A549 (cell line): ENCODE results near the gene FAM131C. TPM values are rescaled to one million over a fixed set of nuclear protein-coding genes. Genes with fewer than 3 reads are reported as not detected.
A peak's percentile ranks its signal among the peaks of the same experiment; 100 is the strongest.

Experiments
- ATAC-seq, 2 experiments: fragments of 200-7000 bp in 1 of 2; fragments of >200 bp in 1 of 2; cut with Nextera tagmentation in 1 of 2; cut with Tn5 transposase in 1 of 2; 3 replicates each; pipeline versions ENCODE4 v1.8.0 to v1.9.1; 2018 to 2020; ENCODE audit warnings: mild to moderate bottlenecking in 1 of 2, moderate library complexity in 1 of 2
- CTCF ChIA-PET: fragments of 300-600 bp; sonication (Branson Sonifier 250); formaldehyde crosslinking; extraction: SDS; loops from one replicate; lab custom pipeline; 2021; ENCODE audit warnings: antibody characterized with exemption, inconsistent platforms; lab: Yijun Ruan, JAX
- POLR2A ChIA-PET: fragments of 350-600 bp; formaldehyde crosslinking; extraction: SDS; loops from one replicate; lab custom pipeline; 2021; ENCODE audit warnings: antibody characterized with exemption, inconsistent platforms; lab: Yijun Ruan, JAX
- DNase-seq, 2 experiments: peaks; one replicate each; pipeline versions ENCODE4 v3.0.0 to v3.0.0-alpha.2; 2011 to 2016; ENCODE audit warnings: low read depth in 1 of 2, low spot score in 1 of 2
- FAIRE-seq: peaks from 2 replicates; lab custom pipeline; 2011; peaks lifted over from hg19 to GRCh38; lab: Jason Lieb, UNC
- H3K27ac ChIP-seq, 2 experiments: fragments of >200 bp; sonication (Bioruptor Twin); formaldehyde crosslinking; 3 replicates each; pipeline ENCODE4 v1.5.1; 2016 to 2017
- H3K4me1 ChIP-seq: fragments of >200 bp; sonication (Bioruptor Twin); formaldehyde crosslinking; 3 replicates; pipeline ENCODE4 v1.6.1; 2016
- H3K4me2 ChIP-seq: fragments of >200 bp; sonication (Bioruptor Twin); formaldehyde crosslinking; 3 replicates; pipeline ENCODE4 v1.6.1; 2016
- H3K4me3 ChIP-seq: fragments of >200 bp; sonication (Bioruptor Twin); formaldehyde crosslinking; 3 replicates; pipeline ENCODE4 v1.5.1; 2016
- H3K9me3 ChIP-seq: fragments of >200 bp; sonication (Bioruptor Twin); formaldehyde crosslinking; 3 replicates; pipeline ENCODE4 v1.6.1; 2016
- CHD2 ChIP-seq: fragments of 150-350 bp; IDR thresholded peaks from 2 replicates; pipeline ENCODE4 v1.6.1; 2014; ENCODE audit warnings: low read length; ENCODE audit not compliant: partially characterized antibody
- ESRRA ChIP-seq: fragments of 150-350 bp; IDR thresholded peaks from 2 replicates; pipeline ENCODE4 v1.6.1; 2014; ENCODE audit warnings: mild to moderate bottlenecking, low read length, borderline replicate concordance
- FOXS1 ChIP-seq: fragments of 250-450 bp; sonication (Bioruptor Pico); IDR thresholded peaks from 2 replicates; pipeline ENCODE4 v1.5.0; 2020; ENCODE audit warnings: mild to moderate bottlenecking, moderate library complexity
- GATA3 ChIP-seq: IDR thresholded peaks from 2 replicates; pipeline ENCODE4 v1.6.1; 2012; ENCODE audit warnings: borderline replicate concordance
- HDAC2 ChIP-seq: fragments of 200-600 bp; sonication (generic); IDR thresholded peaks from 2 replicates; pipeline ENCODE4 v1.6.1; 2016
- HOXA7 ChIP-seq: fragments of 250-450 bp; sonication (Bioruptor Pico); IDR thresholded peaks from 2 replicates; pipeline ENCODE4 v1.5.0; 2020; ENCODE audit warnings: mild to moderate bottlenecking, moderate library complexity
- HOXB13 ChIP-seq: fragments of 250-450 bp; sonication (Bioruptor Pico); IDR thresholded peaks from 2 replicates; pipeline ENCODE4 v1.5.0; 2020; ENCODE audit warnings: low read depth, mild to moderate bottlenecking, moderate library complexity
- HOXB5 ChIP-seq: fragments of 250-450 bp; sonication (Bioruptor Pico); IDR thresholded peaks from 2 replicates; pipeline ENCODE4 v1.5.0; 2020; ENCODE audit warnings: mild to moderate bottlenecking, moderate library complexity
- JUN ChIP-seq, 2 experiments: fragments of >200 bp; sonication (Bioruptor Twin); formaldehyde crosslinking; IDR thresholded peaks; 2 replicates in 1 of 2; 3 replicates in 1 of 2; pipeline ENCODE4 v1.6.1; 2016 to 2017
- KDM1A ChIP-seq: fragments of 200-600 bp; sonication (generic); IDR thresholded peaks from 2 replicates; pipeline ENCODE4 v1.6.1; 2016; ENCODE audit warnings: low read depth, mild to moderate bottlenecking
- KDM5A ChIP-seq: fragments of 200-600 bp; sonication (generic); IDR thresholded peaks from 2 replicates; pipeline ENCODE4 v1.6.1; 2016; ENCODE audit warnings: antibody characterized with exemption, mild to moderate bottlenecking
- MYC ChIP-seq: IDR thresholded peaks from 2 replicates; pipeline ENCODE4 v1.6.1; 2012; ENCODE audit warnings: mild to moderate bottlenecking, inconsistent platforms, low read length, improper control_type of control experiment, borderline replicate concordance
- NFE2L2 ChIP-seq: fragments of 150-350 bp; conservative IDR thresholded peaks from 2 replicates; pipeline ENCODE4 v1.6.1; 2014; ENCODE audit warnings: low read length
- RAD21 ChIP-seq, 2 experiments: fragments of >200 bp in 1 of 2; sonication (Bioruptor Twin) in 1 of 2; formaldehyde crosslinking in 1 of 2; IDR thresholded peaks in 1 of 2; conservative IDR thresholded peaks in 1 of 2; 2 replicates in 1 of 2; 3 replicates in 1 of 2; pipeline ENCODE4 v1.6.1; 2012 to 2018; ENCODE audit warnings: inconsistent platforms in 1 of 2
- RCOR1 ChIP-seq: fragments of 150-350 bp; IDR thresholded peaks from 2 replicates; pipeline ENCODE4 v1.6.1; 2014; ENCODE audit warnings: antibody characterized with exemption, low read length, low read depth
- REST ChIP-seq: fragments of 200-600 bp; sonication (generic); IDR thresholded peaks from 2 replicates; pipeline ENCODE4 v1.6.1; 2016; ENCODE audit warnings: antibody characterized with exemption, mild to moderate bottlenecking, moderate library complexity
- RFX5 ChIP-seq: fragments of 450-650 bp; IDR thresholded peaks from 2 replicates; pipeline ENCODE4 v1.7.1; 2014; ENCODE audit warnings: antibody characterized with exemption, mild to moderate bottlenecking, moderate library complexity
- SREBF2 ChIP-seq: fragments of 450-650 bp; IDR thresholded peaks from 2 replicates; pipeline ENCODE4 v1.6.1; 2014; ENCODE audit warnings: mild to moderate bottlenecking, moderate library complexity
- TFCP2L1 ChIP-seq: fragments of 250-450 bp; sonication (Bioruptor Pico); IDR thresholded peaks from 2 replicates; pipeline ENCODE4 v1.5.0; 2021; ENCODE audit warnings: mild to moderate bottlenecking
- TP53 ChIP-seq: fragments of 250-450 bp; sonication (Bioruptor Pico); IDR thresholded peaks from 2 replicates; pipeline ENCODE4 v1.5.0; 2021; ENCODE audit warnings: mild to moderate bottlenecking, moderate library complexity
- USF2 ChIP-seq: fragments of 450-650 bp; IDR thresholded peaks from 2 replicates; pipeline ENCODE4 v1.6.1; 2014; ENCODE audit warnings: antibody characterized with exemption
- ZC3H11A ChIP-seq: fragments of 450-650 bp; IDR thresholded peaks from 2 replicates; pipeline ENCODE4 v1.6.1; 2014; ENCODE audit warnings: antibody characterized with exemption, mild to moderate bottlenecking
- WGBS: methylation state at CpG from one replicate; pipeline ENCODE4 v1.1.6; 2017; ENCODE audit errors: missing lambda C conversion rate; 5-methylcytosine and 5-hydroxymethylcytosine counted together
- polyA plus RNA-seq, 4 experiments: library from polyadenylated mRNA; depleted of rRNA in 3 of 4; stranded (reverse); fragments of >200 nt; fragmentation: RNase III in 1 of 4; extraction: RNeasy Plus Mini Kit Qiagen cat#74134 plus additional on column Dnase treatment in 1 of 4; gene quantifications; 2 replicates in 3 of 4; 3 replicates in 1 of 4; pipeline ENCODE4 v1.2.3, GENCODE V29; 2011 to 2017
- TF ChIP-seq, protein P1 (sequence below): IDR thresholded peaks from 2 replicates; pipeline ENCODE4 v1.6.1; 2012; ENCODE audit warnings: low read depth, borderline replicate concordance
- TF ChIP-seq, protein P2 (sequence below): fragments of >200 bp; sonication (Bioruptor Twin); formaldehyde crosslinking; IDR thresholded peaks from 3 replicates; pipeline ENCODE4 v1.5.1; 2016

FAM131C gene
- polyA plus RNA-seq, 2 of the 4 experiments (the other 2 are of a cell fraction) = 2.3 to 6.7 TPM

DNA sequence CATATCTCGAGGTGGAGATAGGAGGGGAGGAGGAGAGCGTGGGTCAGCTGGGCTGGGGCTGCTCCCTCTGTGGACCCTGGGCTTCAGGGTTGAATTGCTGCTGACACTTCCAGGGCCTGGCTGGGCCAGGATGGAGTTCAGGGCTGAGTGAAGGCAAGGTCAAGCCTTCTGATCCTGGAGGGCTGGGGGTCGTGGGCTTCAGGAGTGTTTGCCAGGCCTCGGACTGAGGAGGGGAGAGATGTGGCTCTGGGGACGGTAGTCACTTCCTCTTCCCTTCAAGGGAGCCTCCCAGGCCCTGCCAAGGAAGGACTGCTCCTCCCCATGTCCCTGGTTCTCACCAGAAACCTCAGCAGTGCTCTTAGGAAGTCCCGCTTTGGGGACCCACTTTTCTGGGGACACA is 12.1 kb upstream of the FAM131C start:
- TF ChIP-seq HDAC2 (no peak), RAD21 (conservative IDR thresholded peaks at IDR 0.05 in 1 of 2, IDR thresholded peaks at IDR 0.05 in 1 of 2) (no peak), REST (no peak)
- Histone ChIP-seq H3K4me2 (no peak overlapping the region), H3K4me3 (no peak overlapping the region), H3K4me1 (peaks cover 21% of the 10 kb centered on the region), H3K9me3 (no peaks in the 10 kb centered on the region), H3K27ac (peak overlapping the region in 1 of 2 experiments; percentile 45; a peak in 2 of 6 replicates)
- FAIRE-seq = no peak
- WGBS = 89% methylated on average over 4 of the region's 6 CpGs
- CTCF ChIA-PET = interaction anchor here (0.9 to 1.1 kb wide), 2 partner anchors 27 to 158 kb away, joined by 4 read pairs; no protein-coding TSS in a partner anchor
- DNase-seq = no peak
- no peak for ATAC-seq
- POLR2A ChIA-PET = no interaction called here

DNA sequence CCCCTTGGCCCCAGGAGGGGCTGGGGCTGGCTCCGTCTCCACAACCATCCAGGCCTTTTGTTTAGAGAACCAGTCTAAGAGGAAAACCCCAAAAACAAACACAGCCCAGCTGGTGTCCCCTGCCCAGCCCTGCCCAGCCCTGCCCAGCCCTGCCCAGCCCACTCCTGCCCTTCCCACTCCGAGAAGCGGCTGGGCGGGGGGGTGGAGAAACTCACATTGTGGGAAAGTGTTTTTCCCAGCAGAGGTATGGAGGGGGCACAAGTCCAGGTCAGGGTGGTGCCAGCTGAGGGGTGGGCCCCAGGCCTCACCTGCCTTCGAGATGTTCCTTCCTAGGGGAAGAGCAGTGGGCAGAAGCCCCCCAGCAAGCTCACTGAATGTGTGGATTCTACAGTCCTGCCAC is 10.0 kb upstream of the FAM131C start:
- 100% methylated on average over 1 of the region's 5 CpGs for WGBS
- H3K4me2 ChIP-seq = 0 out of 3 replicates have a peak overlapping the region, but pooled peaks have one; percentile 14
- peak overlapping the region; percentile 52 to 86; a peak in 5 of 6 replicates for H3K27ac ChIP-seq
- peaks cover 33% of the 10 kb centered on the region for H3K4me1 ChIP-seq
- TF ChIP-seq JUN (IDR thresholded peaks at IDR 0.05) (no peak), ZC3H11A (no peak), SREBF2 (no peak), GATA3 (no peak), TP53 (CRISPR knock-in tag) (no peak), HOXA7 (CRISPR knock-in tag) (no peak), RCOR1 (no peak), HOXB13 (no peak), HOXB5 (no peak), CHD2 (no peak), KDM5A (no peak), FOXS1 (no peak), USF2 (no peak), NFE2L2 (no peak)
- TF ChIP-seq, protein P1, sequence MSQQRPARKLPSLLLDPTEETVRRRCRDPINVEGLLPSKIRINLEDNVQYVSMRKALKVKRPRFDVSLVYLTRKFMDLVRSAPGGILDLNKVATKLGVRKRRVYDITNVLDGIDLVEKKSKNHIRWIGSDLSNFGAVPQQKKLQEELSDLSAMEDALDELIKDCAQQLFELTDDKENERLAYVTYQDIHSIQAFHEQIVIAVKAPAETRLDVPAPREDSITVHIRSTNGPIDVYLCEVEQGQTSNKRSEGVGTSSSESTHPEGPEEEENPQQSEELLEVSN = no peak
- CTCF ChIA-PET = interaction anchor here (1.1 to 12.5 kb wide), 14 partner anchors 10 to 280 kb away, joined by 4 to 318 read pairs (median 23); partner anchors contain the start of genes CPLANE2 and EPHA2
- ATAC-seq (no peak), DNase-seq (no peak), FAIRE-seq (no peak)
- POLR2A ChIA-PET = no interaction called here
- no peak overlapping the region for H3K4me3 ChIP-seq
- no peaks in the 10 kb centered on the region for H3K9me3 ChIP-seq

DNA sequence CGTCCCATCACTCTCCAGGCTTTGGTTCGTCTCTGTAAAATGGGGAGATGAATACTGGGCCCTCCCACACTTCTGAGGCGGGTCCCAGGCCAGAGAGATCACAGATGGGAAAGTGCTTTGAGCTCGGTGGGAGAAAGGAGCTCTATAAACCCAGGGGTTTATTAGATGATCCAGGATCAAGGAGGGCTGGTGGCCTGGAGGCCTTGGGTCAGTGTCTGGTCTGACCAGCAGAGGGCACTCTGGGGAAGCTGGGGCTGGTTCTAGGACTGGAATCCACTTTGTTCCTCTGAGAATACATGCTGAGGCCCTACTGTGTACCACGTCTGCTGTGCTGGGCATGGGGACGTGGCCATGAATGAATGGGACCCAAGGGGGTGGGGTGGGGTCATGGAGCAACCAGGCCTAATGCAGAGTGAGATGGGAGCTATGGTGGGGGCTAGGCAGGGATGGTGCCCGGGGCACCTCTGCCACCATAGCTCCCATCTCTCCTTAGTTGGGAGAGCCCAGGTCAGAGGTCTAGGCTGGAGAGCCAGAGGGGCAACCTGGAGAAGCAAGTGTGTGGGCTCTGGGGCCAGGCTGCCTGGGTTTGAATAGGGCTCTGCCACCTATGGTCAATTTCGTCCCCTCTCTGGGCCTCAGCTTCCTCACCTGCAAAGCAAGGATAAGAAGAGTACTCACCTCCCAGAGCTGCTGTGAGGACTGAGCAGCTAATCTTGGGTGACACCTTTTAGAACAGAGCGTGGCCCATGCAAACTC is 9.0 kb upstream of the FAM131C start:
- H3K4me3 ChIP-seq = no peak overlapping the region
- DNase-seq (peak; percentile 65 to 66), ATAC-seq (peak; percentile 63 to 79; a peak in 5 of 6 replicates), FAIRE-seq (no peak)
- WGBS = 61% methylated on average over 7 of the region's 9 CpGs
- H3K9me3 ChIP-seq = no peaks in the 10 kb centered on the region
- CTCF ChIA-PET = interaction anchor here (0.5 to 12.5 kb wide), 42 partner anchors 9 to 281 kb away, joined by 3 to 318 read pairs (median 6); partner anchors contain the start of genes CPLANE2, EPHA2 and FAM131C
- H3K4me1 ChIP-seq = peaks cover 41% of the 10 kb centered on the region
- POLR2A ChIA-PET = interaction anchor here (0.9 kb wide), 1 partner anchor 61 kb away, joined by 3 read pairs; no protein-coding TSS in a partner anchor
- 0 out of 3 replicates have a peak overlapping the region, but pooled peaks have one; percentile 36 for H3K4me2 ChIP-seq
- H3K27ac ChIP-seq = peak overlapping the region; percentile 74 to 86
- no peak for TF ChIP-seq ZC3H11A
- TF ChIP-seq RFX5 = no peak
- no peak for TF ChIP-seq KDM1A
- no peak for TF ChIP-seq MYC
- no peak for TF ChIP-seq TFCP2L1 (CRISPR knock-in tag)
- TF ChIP-seq, protein P2, sequence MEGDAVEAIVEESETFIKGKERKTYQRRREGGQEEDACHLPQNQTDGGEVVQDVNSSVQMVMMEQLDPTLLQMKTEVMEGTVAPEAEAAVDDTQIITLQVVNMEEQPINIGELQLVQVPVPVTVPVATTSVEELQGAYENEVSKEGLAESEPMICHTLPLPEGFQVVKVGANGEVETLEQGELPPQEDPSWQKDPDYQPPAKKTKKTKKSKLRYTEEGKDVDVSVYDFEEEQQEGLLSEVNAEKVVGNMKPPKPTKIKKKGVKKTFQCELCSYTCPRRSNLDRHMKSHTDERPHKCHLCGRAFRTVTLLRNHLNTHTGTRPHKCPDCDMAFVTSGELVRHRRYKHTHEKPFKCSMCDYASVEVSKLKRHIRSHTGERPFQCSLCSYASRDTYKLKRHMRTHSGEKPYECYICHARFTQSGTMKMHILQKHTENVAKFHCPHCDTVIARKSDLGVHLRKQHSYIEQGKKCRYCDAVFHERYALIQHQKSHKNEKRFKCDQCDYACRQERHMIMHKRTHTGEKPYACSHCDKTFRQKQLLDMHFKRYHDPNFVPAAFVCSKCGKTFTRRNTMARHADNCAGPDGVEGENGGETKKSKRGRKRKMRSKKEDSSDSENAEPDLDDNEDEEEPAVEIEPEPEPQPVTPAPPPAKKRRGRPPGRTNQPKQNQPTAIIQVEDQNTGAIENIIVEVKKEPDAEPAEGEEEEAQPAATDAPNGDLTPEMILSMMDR = peak; percentile 75
- peak; percentile 85 for TF ChIP-seq RAD21 (conservative IDR thresholded peaks at IDR 0.05 in 1 of 2, IDR thresholded peaks at IDR 0.05 in 1 of 2)
- TF ChIP-seq, protein P1 = no peak
- TF ChIP-seq ESRRA = no peak
